Thyroid gland (tissue), 4 donors: Measurements from ENCODE around the gene ANKRD34B.

Experiments
- CTCF ChIP-seq, 6 experiments: fragments of 200-600 bp in 3 of 6; fragments of 450-650 bp in 3 of 6; sonication (generic) in 3 of 6; IDR thresholded peaks; one replicate each; pipeline ENCODE4 v1.5.1; 2016 to 2019; ENCODE audit warnings: antibody characterized with exemption in 6 of 6, mild to moderate bottlenecking in 2 of 6, inconsistent platforms in 1 of 6, moderate library complexity in 1 of 6
- POLR2A ChIP-seq, 2 donors: fragments of 450-650 bp; IDR thresholded peaks; one replicate each; pipeline ENCODE4 v1.6.1; 2017; ENCODE audit warnings: antibody characterized with exemption in 2 of 2, mild to moderate bottlenecking in 2 of 2, moderate library complexity in 1 of 2

GRCh38 chr5:80619086-80619485 is 49.0 kb upstream of the ANKRD34B start:
- TF ChIP-seq CTCF (IDR thresholded peaks at IDR 0.05) (no peak), POLR2A (IDR thresholded peaks at IDR 0.05) (no peak)
